MCF 10A (cell line): Measurements from ENCODE around the gene PLCB1. TPM values are rescaled to one million over a fixed set of nuclear protein-coding genes. Genes with fewer than 3 reads are reported as not detected.
"Not testable (repeated sequence)": the region's sequence is repeated elsewhere in the genome, so short reads cannot be mapped to it uniquely, and the experiment has no call there.

Experiments
- BruUV-seq: library from RNA; stranded (reverse); fragments of 400-500 nt; replicated peaks from 2 replicates; lab custom pipeline; 2021; lab: Mats Ljungman, UMichigan
- CTCF ChIA-PET: fragments of 300-600 bp; sonication (Branson Sonifier 250); formaldehyde crosslinking; extraction: SDS; loops from one replicate; lab custom pipeline; 2021; ENCODE audit warnings: antibody characterized with exemption, inconsistent platforms; lab: Yijun Ruan, JAX
- POLR2A ChIA-PET: fragments of 300-600, 350-650 bp; sonication (Branson Sonifier 250); formaldehyde crosslinking; extraction: SDS; loops from one replicate; lab custom pipeline; 2020; ENCODE audit warnings: antibody characterized with exemption, inconsistent platforms; lab: Yijun Ruan, JAX
- DNase-seq: peaks from one replicate; pipeline ENCODE4 v3.0.0-alpha.2; 2018; ENCODE audit not compliant: unreplicated experiment
- H3K27ac Mint-ChIP-seq: one replicate; pipeline ENCODE4 v1.8.0; 2022; ENCODE audit warnings: mild to moderate bottlenecking, low read depth, mixed read lengths; ENCODE audit not compliant: unreplicated experiment
- H3K27me3 Mint-ChIP-seq: one replicate; pipeline ENCODE4 v1.8.0; 2022; ENCODE audit warnings: mixed read lengths; ENCODE audit not compliant: insufficient read depth, unreplicated experiment
- H3K36me3 Mint-ChIP-seq: one replicate; pipeline ENCODE4 v1.8.0; 2022; ENCODE audit warnings: mild to moderate bottlenecking, moderate library complexity, mixed read lengths; ENCODE audit not compliant: insufficient read depth, unreplicated experiment
- H3K4me1 Mint-ChIP-seq: one replicate; pipeline ENCODE4 v1.8.0; 2022; ENCODE audit warnings: mixed read lengths; ENCODE audit not compliant: insufficient read depth, unreplicated experiment
- H3K4me3 Mint-ChIP-seq: one replicate; pipeline ENCODE4 v1.8.0; 2022; ENCODE audit warnings: mild to moderate bottlenecking, moderate library complexity, mixed read lengths; ENCODE audit not compliant: unreplicated experiment
- H3K9me3 Mint-ChIP-seq: one replicate; pipeline ENCODE4 v1.8.0; 2022; ENCODE audit warnings: mixed read lengths; ENCODE audit not compliant: unreplicated experiment
- CTCF ChIP-seq: fragments of 200-600 bp; IDR thresholded peaks from one replicate; pipeline ENCODE4 v1.8.0; 2022; ENCODE audit warnings: antibody characterized with exemption, mild to moderate bottlenecking; ENCODE audit not compliant: unreplicated experiment
- intact Hi-C: fragments of 100-400 bp; cut with micrococcal nuclease; formaldehyde crosslinking; loops from 2 replicates; pipeline ENCODE4 v1.14.1; 2022
- total RNA-seq: library from RNA; stranded (reverse); gene quantifications from 2 replicates; pipeline ENCODE4 v1.2.3, GENCODE V29; 2022

The PLCB1 gene
- total RNA-seq, 1 experiment from 2014 or later: 5.9 TPM

- DNase-seq: peak; percentile 6
- intact Hi-C loops: no loop called here
- peaks cover 4% of the 10 kb centered on the region for H3K36me3 Mint-ChIP-seq
- H3K4me1 Mint-ChIP-seq: peaks cover 46% of the 10 kb centered on the region
- ChIA-PET CTCF (interaction anchor here (0.6 to 2.3 kb wide), 4 partner anchors 10 to 563 kb away, joined by 3 to 7 read pairs (median 5); no protein-coding TSS in a partner anchor), POLR2A (interaction anchor here (1.5 kb wide), 1 partner anchor 11 kb away, joined by 3 read pairs; no protein-coding TSS in a partner anchor)
- BruUV-seq: no TSS peak
- no peak for TF ChIP-seq CTCF
- no peaks in the 10 kb centered on the region for H3K27me3 Mint-ChIP-seq
- H3K9me3 Mint-ChIP-seq: no peaks in the 10 kb centered on the region
- H3K4me3 Mint-ChIP-seq: no peak overlapping the region
- H3K27ac Mint-ChIP-seq: no peak overlapping the region
These were observed 22.6 kb downstream of the PLCB1 start for GRCh38 chr20:8154638-8155037.

GRCh38 chr20:8155229-8155628, 23.2 kb downstream of the PLCB1 start:
- Mint-ChIP-seq H3K9me3 (no peaks in the 10 kb centered on the region), H3K36me3 (peaks cover 4% of the 10 kb centered on the region), H3K4me1 (peaks cover 46% of the 10 kb centered on the region), H3K4me3 (no peak overlapping the region), H3K27me3 (no peaks in the 10 kb centered on the region), H3K27ac (no peak overlapping the region)
- intact Hi-C loops: no loop called here
- no peak for TF ChIP-seq CTCF
- BruUV-seq: no TSS peak
- POLR2A ChIA-PET: no interaction called here
- CTCF ChIA-PET: interaction anchor here (0.6 to 2.3 kb wide), 3 partner anchors 9 to 563 kb away, joined by 3 to 7 read pairs (median 4); no protein-coding TSS in a partner anchor
- no peak for DNase-seq

- Mint-ChIP-seq H3K4me1 (peaks cover 46% of the 10 kb centered on the region), H3K36me3 (peaks cover 4% of the 10 kb centered on the region), H3K9me3 (no peaks in the 10 kb centered on the region), H3K4me3 (no peak overlapping the region), H3K27ac (peak overlapping the region; percentile 10), H3K27me3 (no peaks in the 10 kb centered on the region)
- ChIA-PET CTCF (interaction anchor here (0.7 to 1.0 kb wide), 2 partner anchors 10 to 566 kb away, joined by 4 to 6 read pairs; no protein-coding TSS in a partner anchor), POLR2A (no interaction called here)
- no TSS peak for BruUV-seq
- no peak for DNase-seq
- intact Hi-C loops: no loop called here
- no peak for TF ChIP-seq CTCF
These were observed 23.7 kb downstream of the PLCB1 start for GRCh38 chr20:8155812-8156211.

GRCh38 chr20:8156235-8157079, 24.4 kb downstream of the PLCB1 start:
- ChIA-PET CTCF (interaction anchor here (0.7 to 1.0 kb wide), 2 partner anchors 9 to 566 kb away, joined by 4 to 6 read pairs; no protein-coding TSS in a partner anchor), POLR2A (no interaction called here)
- BruUV-seq: no TSS peak
- Mint-ChIP-seq H3K27me3 (no peaks in the 10 kb centered on the region), H3K4me3 (no peak overlapping the region), H3K9me3 (no peaks in the 10 kb centered on the region), H3K4me1 (peaks cover 42% of the 10 kb centered on the region), H3K27ac (peak overlapping the region; percentile 10), H3K36me3 (peaks cover 4% of the 10 kb centered on the region)
- peak; percentile 26 for DNase-seq
- intact Hi-C loops: no loop called here
- TF ChIP-seq CTCF: no peak

- BruUV-seq, DNase-seq, H3K4me3 Mint-ChIP-seq, H3K27me3 Mint-ChIP-seq, H3K36me3 Mint-ChIP-seq, intact Hi-C loops, H3K27ac Mint-ChIP-seq, H3K9me3 Mint-ChIP-seq: not testable (repeated sequence)
- CTCF ChIA-PET: interaction anchor here (0.7 to 1.6 kb wide), 3 partner anchors 28 to 564 kb away, joined by 3 to 4 read pairs (median 3); no protein-coding TSS in a partner anchor
- POLR2A ChIA-PET: interaction anchor here (1.1 to 1.2 kb wide), 2 partner anchors 22 to 160 kb away, joined by 3 read pairs; no protein-coding TSS in a partner anchor
- peaks cover 21% of the 10 kb centered on the region for H3K4me1 Mint-ChIP-seq
These were observed 27.2 kb downstream of the PLCB1 start for GRCh38 chr20:8159217-8159616.
